HEK293T (cell line): ENCODE measurements around the gene MID1.

ENCODE experiments used
- ARNT ChIP-seq: fragments of 450-650 bp; IDR thresholded peaks from 2 replicates; pipeline ENCODE4 v1.6.1; 2017; ENCODE audit warnings: mild to moderate bottlenecking
- BHLHE40 ChIP-seq: fragments of 450-650 bp; IDR thresholded peaks from 2 replicates; pipeline ENCODE4 v1.6.1; 2016; ENCODE audit warnings: mild to moderate bottlenecking, moderate library complexity, borderline replicate concordance
- ELF4 ChIP-seq: fragments of 450-650 bp; IDR thresholded peaks from 2 replicates; pipeline ENCODE4 v1.6.1; 2017; ENCODE audit warnings: antibody characterized with exemption
- FOXA1 ChIP-seq: fragments of 450-650 bp; IDR thresholded peaks from 2 replicates; pipeline ENCODE4 v1.6.1; 2016; ENCODE audit warnings: mild to moderate bottlenecking
- FOXK2 ChIP-seq: fragments of 450-650 bp; IDR thresholded peaks from 2 replicates; pipeline ENCODE4 v1.6.1; 2016; ENCODE audit warnings: mild to moderate bottlenecking
- NFRKB ChIP-seq: fragments of 450-650 bp; IDR thresholded peaks from 2 replicates; pipeline ENCODE4 v1.6.1; 2016; ENCODE audit warnings: mild to moderate bottlenecking, moderate library complexity
- PKNOX1 ChIP-seq: fragments of 450-650 bp; IDR thresholded peaks from 2 replicates; pipeline ENCODE4 v1.6.1; 2016
- SP1 ChIP-seq: fragments of 450-650 bp; IDR thresholded peaks from 2 replicates; pipeline ENCODE4 v1.6.1; 2017
- TARDBP ChIP-seq: fragments of 450-650 bp; IDR thresholded peaks from 2 replicates; pipeline ENCODE4 v1.6.1; 2016

- TF ChIP-seq FOXK2 (no peak), BHLHE40 (no peak), PKNOX1 (no peak), SP1 (no peak), ELF4 (no peak), NFRKB (no peak), FOXA1 (no peak), ARNT (no peak), TARDBP (no peak)
Observed at GRCh38 chrX:10513974-10514373, 106.4 kb downstream of the MID1 start.
